ENCODE measurements around the gene INSC. TPM values are rescaled to one million over a fixed set of nuclear protein-coding genes. Genes with fewer than 3 reads are reported as not detected.

The INSC gene
- polyA plus RNA-seq, 3 donors, result not detected

DNA sequence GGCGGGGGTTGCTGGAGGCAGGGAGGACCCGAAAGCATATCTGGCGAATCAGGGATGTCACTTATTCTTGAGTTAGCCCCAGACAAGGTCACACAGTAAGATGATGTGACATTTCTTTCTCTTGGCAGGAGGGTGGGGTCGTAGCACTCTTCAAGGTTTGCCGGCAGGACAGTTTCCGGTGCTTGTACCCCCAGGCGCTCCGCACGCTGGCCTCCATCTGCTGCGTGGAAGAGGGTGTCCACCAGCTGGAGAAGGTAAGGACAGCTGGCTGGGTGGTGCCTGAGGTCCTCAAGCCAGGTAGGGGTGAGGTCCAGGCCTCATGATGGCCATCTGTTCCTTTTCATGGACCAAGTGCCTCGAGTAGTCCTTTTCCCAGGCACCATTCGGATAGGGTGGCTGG is 86.0 kb downstream of the INSC start:
- Histone ChIP-seq H3K4me1 (ENCODE audit: control insufficient read depth in 1 of 2, insufficient read depth in 2 of 2, low read length in 2 of 2) (no peaks in the 10 kb centered on the region), H3K4me3 (replicated peaks in 1 of 3; ENCODE audit: low read depth in 2 of 3, low read length in 3 of 3) (no peak overlapping the region), H3K27ac (ENCODE audit: low read depth in 1 of 2, low read length in 2 of 2) (no peak overlapping the region), H3K36me3 (replicated peaks in 1 of 2; ENCODE audit: control insufficient read depth in 1 of 2, insufficient read depth in 2 of 2, low read length in 2 of 2) (no peaks in the 10 kb centered on the region), H3K9me3 (replicated peaks in 1 of 2; ENCODE audit: control insufficient read depth in 1 of 2, insufficient read depth in 1 of 2, low read length in 2 of 2) (no peaks in the 10 kb centered on the region), H3K79me2 (ENCODE audit: insufficient read depth, low read length) (no peaks in the 10 kb centered on the region), H2AFZ (ENCODE audit: insufficient read depth, low read depth, low read length, poor library complexity, severe bottlenecking) (no peak overlapping the region), H3K9ac (ENCODE audit: insufficient read depth, low read length, poor library complexity, severe bottlenecking) (no peak overlapping the region), H3K4me2 (replicated peaks; ENCODE audit: extremely low read depth, low read length, poor library complexity, severe bottlenecking) (no peak overlapping the region), H4K20me1 (ENCODE audit: insufficient read depth, low read length) (no peaks in the 10 kb centered on the region), H3K27me3 (ENCODE audit: control insufficient read depth in 2 of 2, insufficient read depth in 2 of 2, low read length in 2 of 2) (no peaks in the 10 kb centered on the region)
- H3K4me3 Mint-ChIP-seq, result no peak overlapping the region
- no peak for TF ChIP-seq CTCF (IDR thresholded peaks at IDR 0.05)
- 92% methylated on average over 12 of the region's 12 CpGs for WGBS (ENCODE audit: insufficient coverage)
- H3K4me1 Mint-ChIP-seq, result no peaks in the 10 kb centered on the region
- intact Hi-C loops (cut with micrococcal nuclease), result no loop called here
- H3K27me3 Mint-ChIP-seq (ENCODE audit: low read depth in 3 of 3), result peaks cover 0 to 4% (median 3%) of the 10 kb centered on the region in 3 donors
- no peak overlapping the region for H3K27ac Mint-ChIP-seq
- no peaks in the 10 kb centered on the region for H3K9me3 Mint-ChIP-seq
- DNase-seq, result no peak
- H3K36me3 Mint-ChIP-seq, result no peaks in the 10 kb centered on the region

- H3K9ac ChIP-seq (ENCODE audit: insufficient read depth, low read length, poor library complexity, severe bottlenecking), result no peak overlapping the region
- no peak overlapping the region for H3K4me2 ChIP-seq (replicated peaks; ENCODE audit: extremely low read depth, low read length, poor library complexity, severe bottlenecking)
- no peaks in the 10 kb centered on the region for H3K79me2 ChIP-seq (ENCODE audit: insufficient read depth, low read length)
- Mint-ChIP-seq H3K27me3 (ENCODE audit: low read depth in 3 of 3) (peaks cover 0 to 4% (median 4%) of the 10 kb centered on the region in 3 donors), H3K4me1 (peaks cover under 1% of the 10 kb centered on the region), H3K4me3 (no peak overlapping the region), H3K27ac (no peak overlapping the region), H3K36me3 (no peaks in the 10 kb centered on the region), H3K9me3 (no peaks in the 10 kb centered on the region)
- no peak overlapping the region for H3K4me3 ChIP-seq (replicated peaks in 1 of 3; ENCODE audit: low read depth in 2 of 3, low read length in 3 of 3)
- WGBS (ENCODE audit: insufficient coverage), result 89% methylated on average over 4 of the region's 4 CpGs
- H3K27me3 ChIP-seq (ENCODE audit: control insufficient read depth in 2 of 2, insufficient read depth in 2 of 2, low read length in 2 of 2), result no peaks in the 10 kb centered on the region
- H3K9me3 ChIP-seq (replicated peaks in 1 of 2; ENCODE audit: control insufficient read depth in 1 of 2, insufficient read depth in 1 of 2, low read length in 2 of 2), result no peaks in the 10 kb centered on the region
- no peaks in the 10 kb centered on the region for H3K4me1 ChIP-seq (ENCODE audit: control insufficient read depth in 1 of 2, insufficient read depth in 2 of 2, low read length in 2 of 2)
- TF ChIP-seq CTCF (IDR thresholded peaks at IDR 0.05), result no peak
- no peak overlapping the region for H3K27ac ChIP-seq (ENCODE audit: low read depth in 1 of 2, low read length in 2 of 2)
- H2AFZ ChIP-seq (ENCODE audit: insufficient read depth, low read depth, low read length, poor library complexity, severe bottlenecking), result no peak overlapping the region
- H3K36me3 ChIP-seq (replicated peaks in 1 of 2; ENCODE audit: control insufficient read depth in 1 of 2, insufficient read depth in 2 of 2, low read length in 2 of 2), result no peaks in the 10 kb centered on the region
- no peak for DNase-seq
- intact Hi-C loops (cut with micrococcal nuclease), result no loop called here
- no peaks in the 10 kb centered on the region for H4K20me1 ChIP-seq (ENCODE audit: insufficient read depth, low read length)
These were observed 86.9 kb downstream of the INSC start for GRCh38 chr11:15201586-15201985.

Data from CD14-positive monocyte (primary cell).